Erythroblast (primary cell): Measurements from ENCODE around the gene ADGRV1.

Experiments used
- GATA1 ChIP-seq: IDR thresholded peaks from 2 replicates; pipeline ENCODE4 v1.6.1; 2011; ENCODE audit warnings: low read depth, mild to moderate bottlenecking, control low read depth, low read length, moderate library complexity
- POLR2A ChIP-seq: IDR thresholded peaks from 2 replicates; pipeline ENCODE4 v1.6.1; 2011; ENCODE audit warnings: mild to moderate bottlenecking, low read length

DNA sequence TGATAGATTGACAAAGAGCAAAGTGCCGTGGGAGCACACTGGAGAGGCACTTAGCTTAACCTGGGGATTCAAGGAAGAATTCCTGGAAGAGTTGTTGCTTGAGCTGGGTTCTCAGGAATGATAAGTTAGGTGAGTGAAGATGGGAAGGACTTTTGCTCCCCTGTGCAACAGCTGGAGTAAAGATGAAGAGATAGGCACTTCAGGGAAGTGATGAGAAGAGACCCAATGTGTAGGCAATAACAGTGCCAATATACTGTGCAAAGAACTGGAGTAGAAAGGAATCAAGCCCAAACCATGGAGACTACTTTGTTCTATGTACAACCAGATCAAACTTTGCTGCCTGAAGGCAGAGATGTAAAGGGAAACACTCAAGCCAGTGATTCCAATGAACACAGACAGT, 92.2 kb downstream of the ADGRV1 start:
- TF ChIP-seq POLR2A (no peak), GATA1 (no peak)
